ENCODE results near the gene MYO1E. TPM values are rescaled to one million over a fixed set of nuclear protein-coding genes. Genes with fewer than 3 reads are reported as not detected.

Gene MYO1E
- polyA plus RNA-seq, 1 donor from 2014 or later = 0.38 TPM

- TF ChIP-seq EZH2 (IDR thresholded peaks at IDR 0.05; ENCODE audit: borderline replicate concordance, insufficient read depth, low read length, poor library complexity, severe bottlenecking) (no peak), REST (IDR thresholded peaks at IDR 0.05; ENCODE audit: borderline replicate concordance) (no peak), CTCF (IDR thresholded peaks at IDR 0.05; ENCODE audit: poor library complexity, severe bottlenecking) (no peak), MXI1 (conservative IDR thresholded peaks at IDR 0.05; ENCODE audit: poor library complexity, severe bottlenecking) (no peak)
- no peaks in the 10 kb centered on the region for H4K20me1 ChIP-seq (ENCODE audit: insufficient read depth)
- no peak overlapping the region for H3K9ac ChIP-seq (ENCODE audit: low read length)
- no peaks in the 10 kb centered on the region for H3K79me2 ChIP-seq (replicated peaks; ENCODE audit: insufficient read depth, low read length)
- H3K27ac ChIP-seq (ENCODE audit: low read length) = no peak overlapping the region
- H2AFZ ChIP-seq (ENCODE audit: low read depth, low read length) = no peak overlapping the region
- no peak overlapping the region for H3K4me2 ChIP-seq (ENCODE audit: low read length)
- H3K4me3 ChIP-seq (ENCODE audit: low read length) = no peak overlapping the region
- no peaks in the 10 kb centered on the region for H3F3A ChIP-seq (ENCODE audit: insufficient read depth, low read length, poor library complexity, severe bottlenecking)
- no peaks in the 10 kb centered on the region for H3K9me3 ChIP-seq (ENCODE audit: low read length)
- no peaks in the 10 kb centered on the region for H3K9me2 ChIP-seq (ENCODE audit: insufficient read depth, low read length)
- no peaks in the 10 kb centered on the region for H3K36me3 ChIP-seq (ENCODE audit: insufficient read depth, low read length)
- no peaks in the 10 kb centered on the region for H3K27me3 ChIP-seq (ENCODE audit: insufficient read depth, low read depth, low read length)
Observed at GRCh38 chr15:59311195-59311594, 61.5 kb downstream of the MYO1E start.

GRCh38 chr15:59309405-59309804, 63.3 kb downstream of the MYO1E start:
- TF ChIP-seq EZH2 (IDR thresholded peaks at IDR 0.05; ENCODE audit: borderline replicate concordance, insufficient read depth, low read length, poor library complexity, severe bottlenecking) (no peak), RAD21 (conservative IDR thresholded peaks at IDR 0.05) (no peak), REST (IDR thresholded peaks at IDR 0.05; ENCODE audit: borderline replicate concordance) (no peak), TAF1 (IDR thresholded peaks at IDR 0.05; ENCODE audit: low read depth) (no peak), CTCF (IDR thresholded peaks at IDR 0.05; ENCODE audit: poor library complexity, severe bottlenecking) (no peak), EP300 (conservative IDR thresholded peaks at IDR 0.05; ENCODE audit: poor library complexity, severe bottlenecking) (no peak), MXI1 (conservative IDR thresholded peaks at IDR 0.05; ENCODE audit: poor library complexity, severe bottlenecking) (no peak), SMC3 (conservative IDR thresholded peaks at IDR 0.05; ENCODE audit: poor library complexity) (no peak), POLR2AphosphoS5 (IDR thresholded peaks at IDR 0.05) (no peak)
- no peaks in the 10 kb centered on the region for H3K79me2 ChIP-seq (replicated peaks; ENCODE audit: insufficient read depth, low read length)

More at GRCh38 chr15:59309405-59309804, 63.3 kb downstream of the MYO1E start:
- Histone ChIP-seq H2AFZ (ENCODE audit: low read depth, low read length) (no peak overlapping the region), H3K9me2 (ENCODE audit: insufficient read depth, low read length) (no peaks in the 10 kb centered on the region), H3K4me2 (ENCODE audit: low read length) (no peak overlapping the region), H3K36me3 (ENCODE audit: insufficient read depth, low read length) (no peaks in the 10 kb centered on the region), H3K9ac (ENCODE audit: low read length) (no peak overlapping the region), H3F3A (ENCODE audit: insufficient read depth, low read length, poor library complexity, severe bottlenecking) (no peaks in the 10 kb centered on the region), H3K4me3 (ENCODE audit: low read length) (no peak overlapping the region), H3K27me3 (ENCODE audit: insufficient read depth, low read depth, low read length) (no peaks in the 10 kb centered on the region), H4K20me1 (ENCODE audit: insufficient read depth) (no peaks in the 10 kb centered on the region), H3K9me3 (ENCODE audit: low read length) (no peaks in the 10 kb centered on the region), H3K27ac (ENCODE audit: low read length) (no peak overlapping the region)
